ENCODE measurements around the gene FUZ.

Gene FUZ, protein sequence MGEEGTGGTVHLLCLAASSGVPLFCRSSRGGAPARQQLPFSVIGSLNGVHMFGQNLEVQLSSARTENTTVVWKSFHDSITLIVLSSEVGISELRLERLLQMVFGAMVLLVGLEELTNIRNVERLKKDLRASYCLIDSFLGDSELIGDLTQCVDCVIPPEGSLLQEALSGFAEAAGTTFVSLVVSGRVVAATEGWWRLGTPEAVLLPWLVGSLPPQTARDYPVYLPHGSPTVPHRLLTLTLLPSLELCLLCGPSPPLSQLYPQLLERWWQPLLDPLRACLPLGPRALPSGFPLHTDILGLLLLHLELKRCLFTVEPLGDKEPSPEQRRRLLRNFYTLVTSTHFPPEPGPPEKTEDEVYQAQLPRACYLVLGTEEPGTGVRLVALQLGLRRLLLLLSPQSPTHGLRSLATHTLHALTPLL

DNA sequence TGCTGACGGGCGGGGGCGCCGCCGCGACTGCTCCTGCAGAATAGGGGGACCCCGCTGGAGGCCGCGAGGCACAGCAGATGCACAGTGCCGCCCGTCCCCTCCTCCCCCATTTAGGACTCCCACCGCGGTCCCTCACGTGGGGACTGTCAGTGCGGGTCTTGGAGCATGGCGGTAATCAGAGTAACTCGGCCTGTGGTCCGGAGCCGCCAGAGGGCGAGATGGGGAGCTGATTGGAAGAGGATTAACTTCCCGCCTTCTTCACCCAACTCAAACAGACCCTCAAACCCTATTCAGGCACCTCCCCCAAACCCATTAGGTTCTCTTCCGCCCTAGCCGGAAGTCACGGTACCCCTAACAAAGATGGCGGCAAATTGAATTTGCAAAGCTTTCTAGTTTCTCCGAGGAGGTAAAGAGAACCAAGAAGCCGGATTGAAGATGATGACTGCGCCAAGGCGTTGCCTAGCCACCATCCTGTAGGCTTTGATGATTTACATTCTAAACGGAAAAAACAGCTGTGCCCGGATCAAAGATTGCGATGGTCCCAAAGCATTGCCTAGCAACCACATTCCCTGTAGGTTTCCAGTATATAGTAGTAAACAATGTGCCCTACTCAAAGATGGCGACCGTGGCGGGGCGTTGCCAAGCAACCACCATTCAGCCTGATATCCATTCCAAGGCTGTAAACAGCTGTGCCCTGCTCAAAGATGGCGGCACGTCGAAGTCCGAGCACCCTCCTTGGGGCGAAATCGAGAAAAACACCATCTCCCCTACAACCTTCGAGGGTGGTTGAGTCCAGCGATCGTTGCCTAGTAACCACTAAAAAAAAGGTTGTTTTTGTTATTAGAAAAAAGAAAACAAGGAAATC is at the start of gene FUZ:
TSS of gene FUZ (minus strand) at position 296 of the 865 bp plus-strand sequence. CDS start at position 110, 186 bp downstream.
- DNase-seq = peak; percentile 99

DNA sequence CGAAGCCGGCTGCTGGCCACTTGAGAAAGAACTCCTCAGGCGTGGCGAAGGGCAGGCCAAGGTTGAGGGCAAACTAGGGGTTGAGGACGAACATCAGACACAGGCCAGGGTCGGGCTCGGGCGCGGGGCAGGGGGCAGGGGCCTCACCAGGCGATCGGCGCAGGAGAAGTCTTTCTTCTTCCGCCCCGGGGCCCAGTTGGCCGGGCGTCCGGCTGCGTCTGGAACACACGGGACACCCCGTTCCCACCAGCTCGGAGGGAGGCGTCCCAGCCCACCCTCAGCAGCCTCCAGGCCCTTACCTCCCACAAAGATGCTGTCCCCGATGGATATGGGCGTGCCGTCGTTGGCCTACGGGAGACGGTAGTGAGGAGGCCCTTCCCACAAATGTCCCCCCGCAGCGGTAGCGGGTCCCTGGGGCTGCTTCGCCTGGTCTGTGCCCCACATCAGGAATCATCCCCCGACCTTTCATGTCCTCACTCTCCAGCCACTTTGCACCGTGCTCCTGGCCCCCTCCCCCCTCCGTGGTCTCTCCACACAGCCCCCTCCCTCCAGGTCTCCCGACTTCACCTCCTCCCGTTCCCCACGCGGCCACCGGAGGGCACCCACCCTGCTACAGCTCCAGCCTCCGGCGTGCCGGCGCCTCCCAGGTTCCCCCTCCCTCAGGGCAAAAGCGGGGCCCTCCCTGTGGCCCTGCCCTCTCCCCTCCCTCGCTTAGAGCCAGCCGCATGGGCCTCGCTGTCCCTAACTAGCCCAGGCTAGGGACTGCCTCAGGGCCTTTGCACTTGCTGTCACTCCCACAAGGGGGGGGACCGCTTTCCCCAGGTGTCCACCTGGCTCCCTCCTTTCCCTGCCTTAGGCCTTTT is 49.5 kb upstream of the FUZ start:
- peak; percentile 33 for DNase-seq

DNA sequence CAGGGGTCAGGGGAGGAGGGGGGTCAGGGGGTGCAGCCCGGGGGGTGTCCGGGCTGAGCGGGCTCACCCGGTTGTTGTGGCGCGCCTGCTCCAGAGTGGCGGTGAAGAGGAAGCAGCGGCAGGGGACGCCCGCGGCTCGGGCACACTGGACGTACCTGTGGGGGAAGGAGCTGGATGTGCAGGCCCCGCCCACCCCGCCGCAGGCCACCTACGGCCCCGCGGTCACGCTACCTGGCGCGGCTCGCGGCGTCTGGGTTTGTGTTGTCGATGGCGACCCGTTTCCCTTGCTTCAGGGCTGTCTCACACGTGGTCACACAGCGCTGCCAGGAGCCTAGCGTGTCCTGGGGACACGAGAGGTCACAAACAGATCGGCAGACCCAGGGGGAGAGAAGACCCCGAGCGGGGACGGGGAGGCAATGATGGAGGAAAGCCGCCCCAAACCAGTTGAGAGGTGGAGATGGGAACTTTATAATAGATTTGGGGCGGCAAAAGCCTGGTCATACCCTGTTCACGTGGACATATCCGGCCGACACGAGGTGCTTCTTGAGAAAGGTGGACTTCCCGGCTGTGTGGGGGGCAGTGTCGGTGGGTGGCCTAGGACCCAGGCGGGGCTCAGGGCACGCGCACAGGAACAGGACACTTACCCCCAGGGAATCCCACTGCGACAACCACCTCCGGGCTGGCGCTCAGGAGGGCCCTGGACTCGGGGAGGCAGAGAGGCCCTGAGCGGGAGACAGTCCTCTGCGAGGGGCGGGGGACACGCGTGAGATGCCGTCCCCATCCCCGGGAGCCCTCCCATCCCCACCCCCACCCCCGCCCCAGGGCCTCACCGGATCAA is 48.7 kb upstream of the FUZ start:
- no peak for DNase-seq

DNA sequence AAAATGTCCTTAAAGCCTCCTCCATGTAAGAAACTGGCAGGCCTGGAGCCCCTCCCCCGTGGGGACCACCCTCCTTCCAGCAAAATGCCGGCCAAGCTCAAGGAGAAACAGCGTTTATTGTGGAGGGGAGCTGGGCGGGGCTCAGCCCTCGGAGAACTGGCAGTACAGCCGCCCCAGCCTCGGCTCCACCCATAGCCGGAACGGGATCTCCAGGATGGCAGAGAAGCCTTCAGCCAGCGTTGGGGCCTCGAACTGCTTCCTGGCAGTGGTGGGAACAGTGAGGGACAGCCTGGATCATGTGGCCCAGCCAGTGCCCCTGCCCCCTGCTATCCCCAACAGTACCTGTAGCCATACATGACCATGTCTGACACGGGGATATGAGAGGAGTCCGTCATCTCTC is 48.0 kb upstream of the FUZ start:
- no peak for DNase-seq

DNA sequence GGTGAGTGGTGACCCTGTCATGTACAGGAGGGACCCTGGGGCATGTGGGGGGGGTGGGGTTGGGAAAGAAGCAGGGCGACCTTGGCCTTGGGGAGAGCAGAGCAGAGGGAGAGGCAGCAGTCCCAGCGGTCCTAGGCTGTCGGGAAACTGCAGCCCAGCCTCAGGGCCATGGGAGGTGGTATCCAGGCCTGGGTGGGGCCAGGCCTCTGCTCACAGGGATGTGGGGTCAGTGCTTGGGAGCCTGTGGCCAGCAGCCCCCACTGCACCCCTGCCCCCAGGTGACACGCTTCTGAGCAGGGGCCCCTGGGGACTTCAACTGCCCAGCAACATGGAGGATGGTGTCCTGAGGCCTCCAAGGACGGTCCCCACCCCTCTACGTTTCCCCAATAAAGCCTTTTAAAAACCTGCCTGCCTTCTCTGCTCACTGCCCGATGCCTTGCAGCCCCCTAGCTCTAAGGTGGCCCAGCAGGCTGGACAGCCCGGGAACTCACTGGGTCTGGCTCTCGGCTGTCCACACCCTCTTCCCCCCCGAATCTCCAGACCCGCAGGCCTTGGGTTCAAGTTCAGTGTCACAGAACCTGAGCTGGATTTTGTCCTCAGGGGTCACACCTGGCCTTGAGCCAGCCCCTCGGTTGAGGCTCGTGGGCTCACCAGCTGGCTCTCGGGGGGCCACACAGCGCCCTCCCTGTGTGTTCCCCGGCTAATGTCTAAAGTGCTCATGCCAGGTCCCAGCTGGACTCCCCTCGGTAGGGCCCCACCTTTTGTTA is 47.4 kb upstream of the FUZ start:
- DNase-seq = no peak

DNA sequence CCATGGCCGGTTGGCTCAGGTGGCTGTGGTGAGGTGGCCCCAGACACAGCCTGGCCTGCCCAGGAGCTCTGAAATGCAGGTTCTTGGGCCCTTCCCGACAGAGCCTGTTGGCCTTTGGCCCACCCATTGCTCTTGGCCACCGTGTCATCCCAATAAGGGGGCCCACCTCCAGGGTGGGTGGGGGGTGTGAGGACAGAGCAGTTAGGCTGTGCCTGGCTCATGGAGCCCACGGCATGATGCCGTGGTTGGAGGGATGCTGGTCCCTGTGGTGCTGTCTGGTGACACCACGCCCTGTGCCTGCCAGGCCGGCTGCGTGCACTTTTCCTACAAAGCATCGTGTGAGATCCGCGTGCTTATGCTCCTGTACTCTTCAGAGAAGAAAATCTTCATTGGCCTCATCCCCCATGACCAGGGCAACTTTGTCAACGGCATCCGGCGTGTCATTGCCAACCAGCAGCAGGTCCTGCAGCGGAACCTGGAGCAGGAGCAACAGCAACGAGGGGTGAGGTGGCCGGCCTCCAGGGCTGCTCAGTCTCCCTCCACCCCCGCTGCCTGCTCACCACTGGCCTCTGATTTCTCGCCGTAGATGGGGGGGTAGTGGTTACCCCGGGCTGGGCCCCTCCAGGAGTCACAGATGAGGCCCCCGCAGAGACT is 46.7 kb upstream of the FUZ start:
- no peak for DNase-seq

DNA sequence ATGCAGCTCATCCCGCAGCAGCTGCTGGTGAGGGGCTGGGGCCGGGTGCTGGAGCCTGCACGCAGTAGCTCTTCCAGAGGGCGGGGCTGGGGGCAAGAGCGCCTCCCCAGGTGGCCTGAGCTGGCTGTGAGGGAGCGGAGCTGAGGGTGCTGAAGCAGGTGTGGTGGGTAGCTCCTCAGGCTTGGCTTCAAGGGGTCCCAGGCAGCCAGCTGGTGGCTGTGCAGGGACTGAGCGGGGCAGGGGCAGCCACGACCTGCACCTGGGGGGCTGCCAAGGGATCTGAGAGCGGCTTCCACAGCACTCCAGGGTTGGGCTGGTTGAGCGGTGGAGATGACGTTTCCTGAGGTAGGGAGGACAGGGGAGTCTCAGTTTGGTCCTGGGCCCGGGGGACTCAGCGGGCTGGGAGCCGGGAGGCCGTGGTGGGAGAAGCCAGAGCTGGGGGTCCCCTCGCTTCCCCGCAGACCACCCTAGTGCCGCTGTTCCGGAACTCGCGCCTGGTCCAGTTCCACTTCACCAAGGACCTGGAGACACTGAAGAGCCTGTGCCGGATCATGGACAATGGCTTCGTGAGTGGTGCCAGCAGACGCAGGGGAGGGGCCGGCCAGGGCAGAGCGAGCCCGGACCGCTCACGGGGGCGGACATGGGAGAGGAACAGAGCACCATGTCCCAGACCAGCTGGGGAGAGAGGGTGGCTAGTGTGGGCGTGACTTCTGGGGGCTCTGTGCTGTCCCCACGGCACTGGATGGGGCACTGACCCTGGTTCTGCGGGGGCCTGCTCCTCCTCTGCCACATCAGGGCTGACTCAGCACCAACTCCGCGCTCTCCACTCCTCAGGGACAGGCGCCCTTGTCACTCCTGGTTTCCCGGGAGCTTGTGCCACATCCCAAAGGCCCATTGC is 45.2 kb upstream of the FUZ start:
- no peak for DNase-seq

DNA sequence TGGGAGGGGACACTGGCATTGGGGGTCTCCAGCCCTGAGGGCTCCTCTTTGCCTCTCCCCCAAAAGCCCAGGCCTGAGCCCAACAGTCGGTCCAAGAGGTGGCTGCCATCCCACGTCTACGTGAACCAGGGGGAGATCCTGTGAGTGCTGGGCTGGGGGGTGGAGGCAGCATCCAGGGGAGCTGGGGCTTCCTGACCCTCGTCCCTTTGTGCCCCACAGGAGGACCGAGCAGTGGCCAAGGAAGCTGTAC is 44.7 kb upstream of the FUZ start:
- no peak for DNase-seq

DNA sequence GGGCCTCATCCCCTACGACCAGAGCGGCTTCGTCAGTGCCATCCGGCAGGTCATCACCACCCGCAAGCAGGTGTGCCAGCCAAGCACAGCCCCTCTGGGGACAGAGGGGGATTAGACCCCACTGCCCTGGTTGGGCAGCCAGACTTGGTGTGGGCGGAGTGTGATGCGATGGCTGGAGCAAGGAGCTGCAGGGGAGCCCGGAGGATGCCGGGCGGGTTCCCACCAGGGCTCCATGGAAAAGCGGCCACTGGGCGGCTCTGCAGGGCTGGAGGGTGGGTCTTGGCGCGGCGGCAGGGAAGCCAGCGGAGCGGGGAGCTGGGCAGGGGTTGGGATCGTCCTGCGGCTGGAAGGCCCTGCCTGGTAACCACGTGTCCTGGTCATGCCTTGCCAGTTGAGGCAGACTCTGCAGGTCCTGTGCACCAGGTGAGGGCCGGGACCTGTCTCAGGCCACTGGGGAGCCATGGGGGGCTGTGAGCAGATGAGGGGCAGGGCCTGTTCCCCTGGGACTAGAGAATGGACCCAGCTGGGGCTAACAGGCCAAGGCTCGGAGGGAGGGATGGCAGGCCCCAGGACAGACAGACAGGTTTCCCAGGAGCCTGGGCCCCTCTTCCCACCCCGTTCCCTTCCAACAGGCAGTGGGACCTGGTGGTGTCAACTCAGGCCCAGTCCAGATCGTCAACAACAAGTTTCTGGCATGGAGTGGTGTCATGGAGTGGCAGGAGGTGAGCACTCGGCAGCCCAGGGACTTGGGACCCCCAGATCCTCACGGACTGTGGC is 44.2 kb upstream of the FUZ start:
- no peak for DNase-seq

DNA sequence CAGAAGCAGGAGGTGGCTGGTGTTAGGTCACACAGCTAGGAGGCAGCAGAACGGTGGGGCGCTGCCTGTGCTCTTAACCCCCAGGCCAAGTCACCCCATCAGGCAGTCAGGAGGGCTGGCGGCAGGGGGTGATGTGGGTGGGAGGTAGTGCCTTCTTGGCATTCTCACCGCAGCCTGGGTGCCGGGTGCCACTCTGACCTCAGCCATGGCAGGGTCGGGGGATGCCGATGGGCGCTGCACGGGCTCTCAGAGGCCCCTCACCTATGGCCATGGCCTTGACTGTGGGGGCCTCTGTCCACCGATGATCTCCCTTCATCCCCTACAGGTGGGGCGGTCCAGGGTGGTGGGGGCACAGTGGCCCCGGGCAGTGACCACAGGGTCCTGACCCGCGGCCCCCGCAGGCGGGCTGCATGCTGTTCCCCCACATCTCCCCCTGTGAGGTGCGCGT is 43.5 kb upstream of the FUZ start:
- no peak for DNase-seq

DNA sequence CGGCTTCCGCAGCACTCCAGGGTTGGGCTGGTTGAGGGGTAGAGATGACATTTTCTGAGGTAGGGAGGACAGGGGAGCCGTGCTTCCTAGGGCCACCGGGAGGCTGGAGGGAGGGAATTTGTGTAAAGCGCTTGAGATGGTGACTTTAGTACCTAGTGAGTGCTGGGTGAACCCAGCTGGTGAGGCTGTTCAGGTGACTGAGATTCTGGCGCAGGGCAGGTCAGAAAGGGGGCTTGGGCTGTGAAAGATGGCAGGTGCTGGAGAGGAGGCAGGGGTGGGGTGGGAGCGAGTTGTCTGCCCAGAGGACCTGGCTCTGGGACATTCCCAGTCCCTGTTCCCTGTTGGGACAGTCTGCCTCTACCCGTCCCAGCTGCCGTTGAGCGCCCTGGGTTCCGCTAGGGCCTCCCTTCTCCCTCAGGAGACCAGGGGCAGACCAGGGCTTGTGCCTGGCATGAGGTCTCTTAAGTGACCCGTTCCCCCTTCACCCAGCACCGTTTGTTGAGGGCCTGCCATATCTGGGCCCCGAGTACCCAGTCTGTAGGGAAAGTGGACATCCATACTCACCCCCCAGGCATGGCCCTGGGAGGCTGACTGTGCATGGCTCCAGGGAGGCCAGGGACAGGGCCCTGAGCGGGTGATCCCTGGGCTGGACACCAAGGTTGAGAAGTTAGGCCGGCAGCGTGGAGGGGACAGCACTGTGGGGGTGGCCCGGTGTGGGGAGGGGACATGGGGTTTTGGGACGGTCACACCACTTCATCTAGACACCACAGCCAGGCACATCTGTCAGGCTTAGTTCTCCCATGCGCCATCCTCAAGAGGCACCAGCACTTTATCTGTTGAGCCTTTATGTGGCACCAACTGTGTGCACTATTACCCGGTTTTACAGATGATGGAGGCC is 42.8 kb upstream of the FUZ start:
- DNase-seq = no peak

DNA sequence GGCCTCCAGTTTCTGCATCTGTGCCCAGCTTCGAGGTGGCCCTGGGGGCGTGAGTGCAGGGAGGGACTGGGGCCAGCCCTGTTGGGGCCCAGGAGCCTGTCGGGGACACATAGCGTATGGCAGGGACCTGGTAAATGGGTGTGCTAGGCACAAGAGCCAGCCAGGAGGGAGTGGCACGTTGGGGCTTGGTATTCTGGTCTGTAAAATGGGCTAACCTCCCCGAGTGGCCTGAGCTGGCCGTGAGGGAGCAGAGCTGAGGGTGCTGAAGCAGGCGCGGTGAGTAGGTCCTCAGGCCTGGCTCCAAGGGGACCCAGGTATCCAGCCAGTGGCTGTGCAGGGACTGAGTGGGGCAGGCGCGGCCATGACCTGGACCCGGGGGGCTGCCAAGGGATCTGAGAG is 42.2 kb upstream of the FUZ start:
- DNase-seq = no peak

DNA sequence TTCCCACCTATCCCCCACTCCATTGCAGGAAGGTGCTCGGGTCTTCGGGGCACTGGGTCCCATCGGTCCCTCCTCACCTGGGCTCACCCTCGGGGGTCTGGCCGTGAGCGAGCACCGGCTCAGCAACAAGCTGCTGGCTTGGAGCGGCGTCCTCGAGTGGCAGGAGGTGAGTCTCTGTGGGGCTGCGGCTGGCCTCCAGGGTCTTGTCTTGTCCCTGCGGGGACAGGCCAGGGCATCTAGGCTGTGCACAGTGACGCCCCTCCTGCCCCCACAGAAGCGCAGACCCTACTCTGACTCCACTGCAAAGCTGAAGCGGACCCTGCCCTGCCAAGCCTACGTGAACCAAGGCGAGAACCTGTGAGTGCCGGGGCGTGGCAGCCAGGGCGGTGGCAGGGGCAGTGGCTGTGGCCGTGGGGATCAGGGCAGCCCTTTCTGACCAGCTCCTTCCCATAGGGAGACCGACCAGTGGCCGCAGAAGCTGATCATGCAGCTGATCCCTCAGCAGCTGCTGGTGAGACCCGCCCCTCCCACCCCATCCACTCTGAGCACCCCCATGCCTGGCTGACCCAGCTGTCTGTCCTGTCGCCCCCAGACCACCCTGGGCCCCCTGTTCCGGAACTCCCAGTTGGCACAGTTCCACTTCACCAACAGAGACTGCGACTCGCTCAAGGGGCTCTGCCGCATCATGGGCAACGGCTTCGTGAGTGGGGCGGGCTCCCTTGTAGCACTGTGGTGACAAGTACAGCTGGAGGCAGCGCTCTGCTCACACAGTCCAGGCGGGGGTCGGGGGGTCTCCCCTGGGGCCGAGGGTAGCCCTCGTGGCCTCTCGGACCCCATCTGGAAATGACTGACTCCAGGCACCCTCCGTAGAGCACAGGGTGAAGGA is 41.5 kb upstream of the FUZ start:
- DNase-seq = no peak

DNA sequence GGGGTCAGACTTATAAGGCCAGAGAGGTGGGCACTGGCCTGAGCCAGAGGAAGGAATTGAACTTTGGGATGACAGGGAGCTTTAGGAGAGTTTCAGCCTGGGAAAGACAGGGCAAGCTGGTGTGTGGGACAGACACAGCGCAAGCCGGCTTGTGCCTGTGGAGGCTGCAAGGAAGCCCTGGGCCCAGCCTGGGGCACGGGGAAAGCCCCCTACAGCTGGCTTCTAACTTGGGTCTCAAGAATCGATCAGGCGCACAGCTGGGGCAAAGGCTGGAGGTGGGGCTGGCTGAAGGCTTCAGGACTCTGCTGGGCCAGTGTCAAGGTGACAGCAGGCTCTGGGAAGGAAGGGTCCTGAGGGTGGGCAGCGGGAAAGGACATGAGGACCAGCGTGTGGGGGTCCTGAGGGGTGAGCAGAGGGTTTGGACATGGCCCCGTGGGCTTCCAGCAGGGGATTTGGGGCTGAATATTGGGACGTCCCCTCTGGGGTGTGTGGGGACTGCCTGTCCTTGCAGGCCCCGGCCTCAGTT is 40.8 kb upstream of the FUZ start:
- no peak for DNase-seq

DNA sequence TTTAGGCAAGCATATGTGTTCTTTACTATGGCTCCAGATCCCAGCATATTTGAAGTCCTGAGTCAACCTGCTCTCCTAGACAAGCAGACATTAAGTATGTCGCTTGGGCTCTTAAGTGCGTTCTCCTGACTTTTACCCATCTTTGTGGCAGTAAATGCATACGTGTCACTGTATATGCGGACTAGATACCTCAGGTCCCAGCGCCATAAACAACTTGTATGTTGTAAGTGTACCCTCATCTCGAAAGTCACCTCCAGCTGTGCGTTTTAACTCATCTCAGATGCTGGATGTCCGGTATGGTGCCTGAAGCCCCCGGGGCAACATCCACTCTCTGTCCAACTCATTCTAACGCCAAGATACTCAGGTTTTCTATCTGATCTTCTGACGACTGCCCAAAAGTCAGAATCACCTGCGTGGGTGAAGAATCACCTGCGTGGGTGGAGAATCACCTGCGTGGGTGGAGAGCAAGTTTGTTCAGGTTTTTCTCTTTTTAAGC is 39.6 kb upstream of the FUZ start:
- DNase-seq = no peak

DNA sequence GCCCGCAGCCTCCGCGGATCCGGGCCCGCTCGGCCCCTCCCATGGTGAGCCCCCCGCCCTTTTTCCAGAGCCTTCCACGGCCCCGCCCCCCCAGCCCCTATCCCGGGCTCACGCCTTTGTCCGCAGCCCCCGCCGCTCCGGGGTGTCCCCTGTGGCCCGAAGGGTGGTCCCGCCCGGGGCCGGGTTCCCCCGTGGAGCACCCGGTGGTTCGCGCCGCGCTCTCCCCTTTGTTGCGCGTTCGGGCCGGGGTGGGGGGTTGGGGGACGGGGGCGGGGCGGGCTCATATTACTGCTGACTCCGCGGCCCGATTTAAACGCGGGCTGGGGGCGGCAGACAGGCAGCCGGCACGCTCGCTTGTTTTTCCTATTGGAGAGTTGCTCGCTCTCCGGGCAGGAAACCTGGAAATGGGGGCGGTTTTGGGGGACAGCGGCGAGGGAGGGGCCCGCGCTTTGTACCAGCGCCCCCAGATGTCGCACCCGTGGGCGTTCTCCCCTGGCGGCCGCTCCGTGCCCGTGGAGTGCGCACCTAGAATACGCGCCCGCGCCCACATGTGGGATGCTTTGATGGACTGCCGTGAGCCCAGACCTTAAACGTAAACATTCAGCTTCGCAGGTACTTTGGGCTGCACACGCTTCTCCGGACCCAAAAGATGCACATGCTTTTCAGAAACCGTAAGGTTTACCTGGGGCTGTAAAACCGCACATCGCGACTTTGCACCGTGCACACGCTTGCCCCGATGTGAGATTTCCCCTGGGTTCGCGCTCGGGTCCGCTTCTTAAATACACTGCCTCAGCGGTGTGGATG is 38.6 kb upstream of the FUZ start:
- no peak for DNase-seq

Data from hematopoietic multipotent progenitor cell treated with erythropoietin and hydrocortisone succinate and interleukin-3 and kit ligand, for 8 days (in vitro differentiated cells).